K562 (cell line): ENCODE results near the gene NRP2. TPM values are rescaled to one million over a fixed set of nuclear protein-coding genes. Genes with fewer than 3 reads are reported as not detected.

Experiments used
- ATAC-seq: fragments of 200-7000 bp; cut with Tn5 transposase; 3 replicates; pipeline ENCODE4 v1.9.1; 2020; ENCODE audit warnings: moderate library complexity
- BruUV-seq: library from RNA; stranded (reverse); fragments of 400-500 nt; replicated peaks from 2 replicates; lab custom pipeline; 2021; lab: Mats Ljungman, UMichigan
- CTCF ChIA-PET: fragments of 300-600 bp; formaldehyde crosslinking; extraction: SDS; loops from one replicate; lab custom pipeline; 2021; ENCODE audit warnings: low intra/inter-chr PET ratio; lab: Yijun Ruan, JAX
- POLR2A ChIA-PET: fragments of 300-600, 350-650 bp; sonication (Branson Sonifier 250); formaldehyde crosslinking; extraction: SDS; loops from one replicate; lab custom pipeline; 2021; ENCODE audit warnings: antibody characterized with exemption, inconsistent platforms; lab: Yijun Ruan, JAX
- DNase-seq, 4 experiments: peaks; one replicate each; pipeline versions ENCODE4 v3.0.0 to v3.0.0-alpha.2; 2011 to 2018; ENCODE audit warnings: low spot score in 3 of 4, mixed read lengths in 3 of 4; ENCODE audit errors: extremely low read depth in 1 of 4
- FAIRE-seq: peaks from 2 replicates; lab custom pipeline; 2011; peaks lifted over from hg19 to GRCh38; lab: Jason Lieb, UNC
- H2AFZ ChIP-seq: 2 replicates; pipeline ENCODE4 v1.6.0; 2011; ENCODE audit warnings: low read depth, low read length, control low read depth, inconsistent platforms
- H3K27ac ChIP-seq: fragments of 200-600 bp; 3 replicates; pipeline ENCODE4 v1.8.0; 2011; ENCODE audit warnings: low read depth, mild to moderate bottlenecking, control low read depth, inconsistent platforms, low read length, moderate library complexity, mixed read lengths; ENCODE audit errors: extremely low read depth
- H3K27me3 ChIP-seq, 2 experiments: fragments of 300-600 bp in 1 of 2; 2 replicates in 1 of 2; 3 replicates in 1 of 2; pipeline versions ENCODE4 v1.6.0 to v1.8.0; 2011; ENCODE audit warnings: inconsistent platforms in 2 of 2, low read length in 2 of 2, mild to moderate bottlenecking in 1 of 2, mixed read lengths in 1 of 2, moderate library complexity in 1 of 2; ENCODE audit not compliant: control insufficient read depth in 2 of 2, insufficient read depth in 2 of 2
- H3K36me3 ChIP-seq: fragments of 300-600 bp; 3 replicates; pipeline ENCODE4 v1.8.0; 2011; ENCODE audit warnings: mild to moderate bottlenecking, low read length, inconsistent platforms; ENCODE audit not compliant: control insufficient read depth, insufficient read depth
- H3K4me1 ChIP-seq, 2 experiments: fragments of 200-600 bp in 1 of 2; replicated peaks in 1 of 2; 2 replicates in 1 of 2; 3 replicates in 1 of 2; pipeline versions ENCODE4 v1.5.1 to v1.8.0; 2011; ENCODE audit warnings: inconsistent platforms in 2 of 2, low read length in 2 of 2, mild to moderate bottlenecking in 1 of 2, mixed read lengths in 1 of 2, moderate library complexity in 1 of 2; ENCODE audit not compliant: control insufficient read depth in 2 of 2, insufficient read depth in 2 of 2
- H3K4me2 ChIP-seq: 2 replicates; pipeline ENCODE4 v1.6.1; 2011; ENCODE audit warnings: low read length, control low read depth, inconsistent platforms, mixed read lengths; ENCODE audit not compliant: insufficient read depth
- H3K4me3 ChIP-seq: fragments of 200-600 bp; sonication (generic), shearing (Covaris generic); 2 replicates; pipeline ENCODE4 v1.5.1; 2016; ENCODE audit warnings: control low read depth, inconsistent platforms
- H3K79me2 ChIP-seq: fragments of 200-600 bp; 3 replicates; pipeline ENCODE4 v1.8.0; 2011; ENCODE audit warnings: low read length, inconsistent platforms; ENCODE audit not compliant: control insufficient read depth, insufficient read depth
- H3K9ac ChIP-seq, 2 experiments: 2 replicates each; pipeline versions ENCODE4 v1.6.0 to v1.6.1; 2011; ENCODE audit warnings: low read depth in 2 of 2, low read length in 2 of 2, control low read depth in 1 of 2, inconsistent platforms in 1 of 2, mild to moderate bottlenecking in 1 of 2, mixed read lengths in 1 of 2; ENCODE audit not compliant: insufficient read depth in 1 of 2
- H3K9me1 ChIP-seq: one replicate; pipeline ENCODE4 v1.6.0; 2011; ENCODE audit warnings: inconsistent platforms, mild to moderate bottlenecking, low read length, moderate library complexity; ENCODE audit not compliant: control insufficient read depth, insufficient read depth
- H3K9me3 ChIP-seq: replicated peaks from 2 replicates; pipeline ENCODE4 v1.5.1; 2011; ENCODE audit warnings: low read depth, low read length, inconsistent platforms; ENCODE audit not compliant: control insufficient read depth, insufficient read depth
- H4K20me1 ChIP-seq: replicated peaks from 2 replicates; pipeline ENCODE4 v1.6.1; 2011; ENCODE audit warnings: low read length, inconsistent platforms, mixed read lengths; ENCODE audit not compliant: control insufficient read depth, insufficient read depth
- E2F1 ChIP-seq: sonication (generic); formaldehyde crosslinking; IDR thresholded peaks from 2 replicates; pipeline ENCODE4 v1.8.1; 2023; ENCODE audit warnings: mild to moderate bottlenecking, missing genetic modification reagents, moderate library complexity
- GATAD2B ChIP-seq: fragments of 450-650 bp; IDR thresholded peaks from 2 replicates; pipeline ENCODE4 v1.6.1; 2017; ENCODE audit warnings: mild to moderate bottlenecking, borderline replicate concordance
- HMG20A ChIP-seq: fragments of 450-650 bp; formaldehyde crosslinking; conservative IDR thresholded peaks from 2 replicates; pipeline ENCODE4 v1.4.0; 2020; ENCODE audit warnings: mild to moderate bottlenecking, mixed read lengths
- HNRNPH1 ChIP-seq: fragments of 200-400 bp; formaldehyde crosslinking; optimal IDR thresholded peaks from 2 replicates; pipeline ENCODE3; 2017; ENCODE audit warnings: low read depth, mild to moderate bottlenecking, low read length, moderate library complexity
- NELFE ChIP-seq: IDR thresholded peaks from 2 replicates; pipeline ENCODE4 v1.6.1; 2011; ENCODE audit warnings: mild to moderate bottlenecking; ENCODE audit not compliant: insufficient read depth, insufficient read length
- PHB2 ChIP-seq: fragments of 450-650 bp; IDR thresholded peaks from 2 replicates; pipeline ENCODE4 v1.6.1; 2017; ENCODE audit warnings: low read depth
- PRPF4 ChIP-seq: fragments of 200-400 bp; formaldehyde crosslinking; IDR thresholded peaks from one replicate; pipeline ENCODE4 v1.6.1; 2017; ENCODE audit warnings: low read length, low read depth, mild to moderate bottlenecking; ENCODE audit not compliant: insufficient read depth, poor library complexity, severe bottlenecking
- STAT6 ChIP-seq: sonication (generic); formaldehyde crosslinking; IDR thresholded peaks from 2 replicates; pipeline ENCODE4 v1.8.1; 2023; ENCODE audit warnings: mild to moderate bottlenecking, missing genetic modification reagents
- THRAP3 ChIP-seq: fragments of 450-650 bp; IDR thresholded peaks from 2 replicates; pipeline ENCODE4 v1.6.1; 2016; ENCODE audit warnings: mild to moderate bottlenecking, inconsistent platforms, borderline replicate concordance
- TOE1 ChIP-seq, 2 experiments: fragments of 450-650 bp in 1 of 2; sonication (generic) in 1 of 2; formaldehyde crosslinking in 1 of 2; IDR thresholded peaks; 2 replicates each; pipeline versions ENCODE4 v1.7.1 to v1.8.0; 2016 to 2022; ENCODE audit warnings: borderline replicate concordance in 2 of 2, mild to moderate bottlenecking in 2 of 2, antibody characterized with exemption in 1 of 2, inconsistent platforms in 1 of 2, low read depth in 1 of 2, missing genetic modification reagents in 1 of 2, moderate library complexity in 1 of 2
- ZFP1 ChIP-seq: fragments of 450-650 bp; formaldehyde crosslinking; IDR thresholded peaks from 2 replicates; pipeline ENCODE4 v1.4.0; 2020; ENCODE audit warnings: mild to moderate bottlenecking, mixed read lengths
- ZNF146 ChIP-seq: IDR thresholded peaks from one replicate; pipeline ENCODE4 v1.6.1; 2018; ENCODE audit warnings: missing compliant biosample characterization; ENCODE audit not compliant: unreplicated experiment
- ZNF282 ChIP-seq: sonication (generic); formaldehyde crosslinking; IDR thresholded peaks from 2 replicates; pipeline ENCODE4 v1.8.1; 2023; ENCODE audit warnings: missing genetic modification reagents
- ZNF347 ChIP-seq: fragments of 450-650 bp; formaldehyde crosslinking; IDR thresholded peaks from 2 replicates; pipeline ENCODE4 v1.4.0; 2020; ENCODE audit warnings: low read depth, mild to moderate bottlenecking, moderate library complexity
- ZNF586 ChIP-seq: fragments of 450-650 bp; formaldehyde crosslinking; conservative IDR thresholded peaks from 2 replicates; pipeline ENCODE4 v1.4.0; 2020; ENCODE audit warnings: mild to moderate bottlenecking, moderate library complexity
- WGBS: fragments of 100-300 bp; shearing (Covaris generic); methylation state at CpG from one replicate; pipeline ENCODE4 v1.1.6; 2016; ENCODE audit warnings: low coverage, mixed read lengths; ENCODE audit not compliant: insufficient coverage; ENCODE audit errors: missing lambda C conversion rate; 5-methylcytosine and 5-hydroxymethylcytosine counted together
- in situ Hi-C: fragments of 300-500 bp; cut with MboI; formaldehyde crosslinking; loops from 4 replicates; pipeline ENCODE4 v1.15.0; 2018; ENCODE audit warnings: inconsistent platforms, mixed read lengths
- intact Hi-C: fragments of 100-400 bp; cut with micrococcal nuclease; formaldehyde crosslinking; loops from 2 replicates; pipeline ENCODE4 v1.14.2; 2022
- polyA plus RNA-seq, 8 experiments: library from polyadenylated mRNA; depleted of rRNA in 4 of 8; stranded (reverse) in 5 of 8; unstranded in 3 of 8; fragments of >200 nt; fragmentation: Nextera tagmentation in 2 of 8; fragmentation: Illumina TruSeq in 1 of 8; extraction: Ambion mirVana in 2 of 8; extraction: Trizol in 1 of 8; gene quantifications; 2 replicates each; pipeline versions ENCODE4 v1.2.1 to v1.2.3, GENCODE V29; 2011 to 2014; ENCODE audit warnings: inconsistent platforms in 1 of 8, missing spikeins in 1 of 8
- total RNA-seq, 7 experiments: library from RNA; depleted of rRNA in 6 of 7; stranded (reverse); fragments of >200 nt in 6 of 7; fragmentation: Illumina TruSeq in 2 of 7; extraction: Trizol in 2 of 7; gene quantifications; 2 replicates each; pipeline versions ENCODE4 v1.2.1 to v1.2.3, GENCODE V29; 2011 to 2021; ENCODE audit warnings: low replicate concordance in 1 of 7
- TF ChIP-seq, protein P1 (sequence below), 2 experiments: fragments of 450-650 bp; IDR thresholded peaks; 2 replicates each; pipeline ENCODE4 v1.6.1; 2016

NRP2 gene
- total and polyA plus RNA-seq, 9 of the 15 experiments (the other 6 are each of a cell fraction or from before 2014, with no cell fraction given), result 0.05 to 0.31 (median 0.15) TPM; not detected in 5

GRCh38 chr2:205835923-205836322 is 153.6 kb downstream of the NRP2 start (continued):
- no peak for TF ChIP-seq ZFP1 (CRISPR knock-in tag)
- no peak for TF ChIP-seq TOE1 (IDR thresholded peaks at IDR 0.05; ENCODE audit: borderline replicate concordance)
- no peak for TF ChIP-seq TOE1 (CRISPR knock-in tag; IDR thresholded peaks at IDR 0.05; ENCODE audit: borderline replicate concordance, low read depth)
- no peak for TF ChIP-seq HNRNPH1
- no peak for TF ChIP-seq PHB2
- no peak for TF ChIP-seq E2F1 (CRISPR knock-in tag)
- TF ChIP-seq THRAP3, result no peak
- no peak for TF ChIP-seq ZNF347

DNA sequence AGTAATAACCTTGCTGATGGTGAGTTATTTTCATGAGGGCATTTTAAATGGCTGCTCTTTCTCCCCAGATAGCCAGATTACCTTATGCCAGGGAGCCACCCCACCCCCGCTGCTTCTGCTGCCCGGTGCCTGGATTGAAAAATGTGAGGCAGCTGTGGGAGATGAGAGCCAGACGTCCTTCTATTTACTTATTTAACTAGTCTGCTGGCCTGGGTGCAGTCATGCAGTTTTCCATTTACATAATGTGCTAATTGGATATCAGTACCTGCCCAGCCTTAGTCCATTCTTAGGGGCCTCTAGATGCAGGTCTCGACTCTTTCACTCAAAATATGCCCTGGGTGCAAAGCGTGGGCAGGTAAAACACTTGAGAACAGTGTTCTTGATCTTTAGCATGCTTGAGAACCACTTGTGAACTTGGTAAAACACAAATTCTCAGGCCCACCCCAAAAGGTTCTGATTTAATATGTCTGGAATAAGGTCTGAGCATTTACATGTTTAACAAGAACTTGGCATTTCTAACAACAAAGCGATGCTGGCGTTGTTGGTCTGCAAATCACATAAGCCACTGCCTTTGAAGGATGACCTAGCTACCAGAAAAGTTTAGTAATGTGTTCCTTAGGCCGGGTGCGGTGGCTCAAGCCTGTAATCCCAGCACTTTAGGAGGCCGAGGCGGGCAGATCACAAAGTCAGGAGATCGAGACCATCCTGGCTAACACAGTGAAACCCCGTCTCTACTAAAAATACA is 154.3 kb downstream of the NRP2 start:
- intact Hi-C loops, result no loop called here
- Histone ChIP-seq H3K9me3 (no peaks in the 10 kb centered on the region), H3K4me3 (no peak overlapping the region), H3K4me1 (no peaks in the 10 kb centered on the region), H3K36me3 (no peaks in the 10 kb centered on the region), H3K4me2 (no peak overlapping the region), H3K79me2 (no peaks in the 10 kb centered on the region), H3K9me1 (no peaks in the 10 kb centered on the region), H3K9ac (no peak overlapping the region), H2AFZ (no peak overlapping the region), H4K20me1 (no peaks in the 10 kb centered on the region), H3K27ac (no peak overlapping the region), H3K27me3 (no peaks in the 10 kb centered on the region)
- ATAC-seq (no peak), DNase-seq (no peak), FAIRE-seq (no peak)
- POLR2A ChIA-PET, result no interaction called here
- in situ Hi-C loops, result no loop called here
- CTCF ChIA-PET, result no interaction called here
- no TSS peak for BruUV-seq
- 3% methylated on average over 8 of the region's 13 CpGs for WGBS
- TF ChIP-seq, protein P1, sequence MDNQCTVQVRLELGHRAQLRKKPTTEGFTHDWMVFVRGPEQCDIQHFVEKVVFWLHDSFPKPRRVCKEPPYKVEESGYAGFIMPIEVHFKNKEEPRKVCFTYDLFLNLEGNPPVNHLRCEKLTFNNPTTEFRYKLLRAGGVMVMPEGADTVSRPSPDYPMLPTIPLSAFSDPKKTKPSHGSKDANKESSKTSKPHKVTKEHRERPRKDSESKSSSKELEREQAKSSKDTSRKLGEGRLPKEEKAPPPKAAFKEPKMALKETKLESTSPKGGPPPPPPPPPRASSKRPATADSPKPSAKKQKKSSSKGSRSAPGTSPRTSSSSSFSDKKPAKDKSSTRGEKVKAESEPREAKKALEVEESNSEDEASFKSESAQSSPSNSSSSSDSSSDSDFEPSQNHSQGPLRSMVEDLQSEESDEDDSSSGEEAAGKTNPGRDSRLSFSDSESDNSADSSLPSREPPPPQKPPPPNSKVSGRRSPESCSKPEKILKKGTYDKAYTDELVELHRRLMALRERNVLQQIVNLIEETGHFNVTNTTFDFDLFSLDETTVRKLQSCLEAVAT (IDR thresholded peaks at IDR 0.05), result no peak
- TF ChIP-seq GATAD2B (no peak), HMG20A (no peak), STAT6 (CRISPR knock-in tag) (no peak), NELFE (no peak), ZNF586 (CRISPR knock-in tag) (no peak), PRPF4 (no peak), ZNF146 (CRISPR knock-in tag) (no peak), ZNF282 (CRISPR knock-in tag) (no peak)
